ENCODE data around the gene CCDC85C. TPM values are rescaled to one million over a fixed set of nuclear protein-coding genes. Genes with fewer than 3 reads are reported as not detected.

CCDC85C gene
- total and polyA plus RNA-seq, 10 of the 15 experiments (the other 5 are each of a cell fraction or from before 2014, with no cell fraction given) = 0.03 to 3.6 (median 1.1) TPM

DNA sequence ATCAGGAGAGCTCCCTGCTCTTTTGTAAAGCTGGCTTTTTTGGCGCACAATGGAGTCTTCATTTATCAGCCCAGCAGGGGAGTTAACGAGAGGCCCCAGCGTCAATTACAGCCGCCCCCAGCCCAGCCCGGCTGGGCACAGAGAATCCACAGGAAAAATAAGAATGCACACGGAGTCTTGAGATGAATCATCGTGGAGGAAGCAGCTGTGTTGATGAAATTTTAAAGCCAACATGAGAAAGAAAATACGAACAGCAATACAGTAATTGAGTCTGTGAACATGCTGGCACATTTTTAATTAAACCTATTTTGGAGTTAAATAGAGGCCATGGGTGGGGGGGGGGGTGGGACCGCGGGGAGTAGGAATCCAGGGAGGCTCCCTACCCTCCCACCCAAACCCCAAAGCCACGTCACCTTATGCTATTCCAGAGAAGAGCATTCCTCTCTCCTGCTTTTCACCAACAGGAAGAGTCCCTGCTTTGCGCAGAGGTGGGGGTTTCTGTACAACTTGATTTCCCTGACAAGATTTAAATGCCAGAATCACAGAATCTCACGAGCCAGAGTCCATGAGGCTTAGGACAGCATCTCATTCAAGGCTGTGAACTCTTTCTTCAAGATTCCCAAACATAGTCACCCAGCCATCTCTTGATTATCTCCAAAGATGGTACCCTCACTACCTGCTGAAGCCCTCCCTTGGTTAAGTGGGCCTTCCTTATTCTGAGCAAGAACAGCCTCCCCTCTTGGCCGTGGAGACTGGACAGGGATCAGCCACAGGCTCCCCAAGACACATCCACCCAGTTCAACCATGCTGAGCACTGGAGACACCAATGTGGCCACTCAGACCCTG lies 72.5 kb downstream of the CCDC85C start (continued):
- TF ChIP-seq, protein P1, sequence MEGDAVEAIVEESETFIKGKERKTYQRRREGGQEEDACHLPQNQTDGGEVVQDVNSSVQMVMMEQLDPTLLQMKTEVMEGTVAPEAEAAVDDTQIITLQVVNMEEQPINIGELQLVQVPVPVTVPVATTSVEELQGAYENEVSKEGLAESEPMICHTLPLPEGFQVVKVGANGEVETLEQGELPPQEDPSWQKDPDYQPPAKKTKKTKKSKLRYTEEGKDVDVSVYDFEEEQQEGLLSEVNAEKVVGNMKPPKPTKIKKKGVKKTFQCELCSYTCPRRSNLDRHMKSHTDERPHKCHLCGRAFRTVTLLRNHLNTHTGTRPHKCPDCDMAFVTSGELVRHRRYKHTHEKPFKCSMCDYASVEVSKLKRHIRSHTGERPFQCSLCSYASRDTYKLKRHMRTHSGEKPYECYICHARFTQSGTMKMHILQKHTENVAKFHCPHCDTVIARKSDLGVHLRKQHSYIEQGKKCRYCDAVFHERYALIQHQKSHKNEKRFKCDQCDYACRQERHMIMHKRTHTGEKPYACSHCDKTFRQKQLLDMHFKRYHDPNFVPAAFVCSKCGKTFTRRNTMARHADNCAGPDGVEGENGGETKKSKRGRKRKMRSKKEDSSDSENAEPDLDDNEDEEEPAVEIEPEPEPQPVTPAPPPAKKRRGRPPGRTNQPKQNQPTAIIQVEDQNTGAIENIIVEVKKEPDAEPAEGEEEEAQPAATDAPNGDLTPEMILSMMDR (IDR thresholded peaks at IDR 0.05 in 2 of 3, conservative IDR thresholded peaks at IDR 0.05 in 1 of 3; ENCODE audit: control insufficient read depth in 2 of 3, extremely low read depth in 1 of 3, insufficient read depth in 1 of 3, low read depth in 3 of 3, low read length in 3 of 3) = no peak
- TF ChIP-seq TAF1 (IDR thresholded peaks at IDR 0.05; ENCODE audit: borderline replicate concordance, low read depth, low read length) = no peak
- TF ChIP-seq RAD51 (IDR thresholded peaks at IDR 0.05) = no peak

- Histone ChIP-seq H3K36me3 (ENCODE audit: control insufficient read depth in 2 of 2, insufficient read depth in 2 of 2, low read length in 1 of 2) (no peaks in the 10 kb centered on the region), H3K4me1 (ENCODE audit: control insufficient read depth, insufficient read depth, low read length) (no peaks in the 10 kb centered on the region), H3K27me3 (replicated peaks in 1 of 2; ENCODE audit: control insufficient read depth in 2 of 2, insufficient read depth in 2 of 2, low read length in 1 of 2) (no peaks in the 10 kb centered on the region), H3K4me2 (ENCODE audit: control insufficient read depth, insufficient read depth) (no peak overlapping the region), H3K79me2 (ENCODE audit: control insufficient read depth, insufficient read depth, low read length) (no peaks in the 10 kb centered on the region), H3K4me3 (no peak overlapping the region), H4K20me1 (ENCODE audit: control insufficient read depth, insufficient read depth) (no peaks in the 10 kb centered on the region), H3K27ac (ENCODE audit: control insufficient read depth, insufficient read depth) (no peak overlapping the region), H3K9ac (ENCODE audit: control insufficient read depth, insufficient read depth, low read length) (no peak overlapping the region), H3K9me3 (replicated peaks; ENCODE audit: control insufficient read depth, insufficient read depth, low read length) (no peaks in the 10 kb centered on the region), H2AFZ (ENCODE audit: control insufficient read depth, low read depth, low read length) (no peak overlapping the region)
- intact Hi-C loops (cut with micrococcal nuclease; ENCODE audit: unreplicated experiment) = no loop called here
- ChIA-PET POLR2A (no interaction called here), CTCF (no interaction called here), RAD21 (ENCODE audit: unreplicated experiment) (no interaction called here), SMC1A (ENCODE audit: uncharacterized antibody, unreplicated experiment) (no interaction called here)
- no peak for DNase-seq (ENCODE audit: low read depth, low spot score)
- FAIRE-seq = no peak
- no TSS peak for BruUV-seq (replicated peaks)
- 50% methylated on average over 14 of the region's 19 CpGs for WGBS (ENCODE audit: insufficient coverage, insufficient replicate concordance, low lambda C conversion rate, missing lambda C conversion rate)
- ATAC-seq = no peak
- in situ Hi-C loops (cut with MboI) = no loop called here
- TF ChIP-seq, protein P2, sequence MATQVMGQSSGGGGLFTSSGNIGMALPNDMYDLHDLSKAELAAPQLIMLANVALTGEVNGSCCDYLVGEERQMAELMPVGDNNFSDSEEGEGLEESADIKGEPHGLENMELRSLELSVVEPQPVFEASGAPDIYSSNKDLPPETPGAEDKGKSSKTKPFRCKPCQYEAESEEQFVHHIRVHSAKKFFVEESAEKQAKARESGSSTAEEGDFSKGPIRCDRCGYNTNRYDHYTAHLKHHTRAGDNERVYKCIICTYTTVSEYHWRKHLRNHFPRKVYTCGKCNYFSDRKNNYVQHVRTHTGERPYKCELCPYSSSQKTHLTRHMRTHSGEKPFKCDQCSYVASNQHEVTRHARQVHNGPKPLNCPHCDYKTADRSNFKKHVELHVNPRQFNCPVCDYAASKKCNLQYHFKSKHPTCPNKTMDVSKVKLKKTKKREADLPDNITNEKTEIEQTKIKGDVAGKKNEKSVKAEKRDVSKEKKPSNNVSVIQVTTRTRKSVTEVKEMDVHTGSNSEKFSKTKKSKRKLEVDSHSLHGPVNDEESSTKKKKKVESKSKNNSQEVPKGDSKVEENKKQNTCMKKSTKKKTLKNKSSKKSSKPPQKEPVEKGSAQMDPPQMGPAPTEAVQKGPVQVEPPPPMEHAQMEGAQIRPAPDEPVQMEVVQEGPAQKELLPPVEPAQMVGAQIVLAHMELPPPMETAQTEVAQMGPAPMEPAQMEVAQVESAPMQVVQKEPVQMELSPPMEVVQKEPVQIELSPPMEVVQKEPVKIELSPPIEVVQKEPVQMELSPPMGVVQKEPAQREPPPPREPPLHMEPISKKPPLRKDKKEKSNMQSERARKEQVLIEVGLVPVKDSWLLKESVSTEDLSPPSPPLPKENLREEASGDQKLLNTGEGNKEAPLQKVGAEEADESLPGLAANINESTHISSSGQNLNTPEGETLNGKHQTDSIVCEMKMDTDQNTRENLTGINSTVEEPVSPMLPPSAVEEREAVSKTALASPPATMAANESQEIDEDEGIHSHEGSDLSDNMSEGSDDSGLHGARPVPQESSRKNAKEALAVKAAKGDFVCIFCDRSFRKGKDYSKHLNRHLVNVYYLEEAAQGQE (IDR thresholded peaks at IDR 0.05; ENCODE audit: low read depth, low read length) = no peak
- TF ChIP-seq POLR2AphosphoS5 (IDR thresholded peaks at IDR 0.05; ENCODE audit: low read length) (no peak), PKNOX1 (IDR thresholded peaks at IDR 0.05) (no peak), ZNF687 (IDR thresholded peaks at IDR 0.05) (no peak), TCF7 (IDR thresholded peaks at IDR 0.05; ENCODE audit: borderline replicate concordance) (no peak), EZH2 (IDR thresholded peaks at IDR 0.05; ENCODE audit: borderline replicate concordance, control insufficient read depth, low read depth, low read length) (no peak)
These were observed 73.4 kb downstream of the CCDC85C start for GRCh38 chr14:99530407-99531155.

Measured in GM12878 (cell line).